OCI-LY3 (cell line): Measurements from ENCODE around the gene ZNF853.
"Not testable (repeated sequence)": the region's sequence is repeated elsewhere in the genome, so short reads cannot be mapped to it uniquely, and the experiment has no call there.

ENCODE experiments used
- H2AFZ ChIP-seq: fragments of 200-600, 300-600 bp; shearing (Covaris generic); 2 replicates; pipeline ENCODE4 v1.6.0; 2014; ENCODE audit warnings: antibody characterized with exemption, low read depth, low read length
- H3K27ac ChIP-seq: fragments of 200-600, 300-600 bp; sonication (generic); 2 replicates; pipeline ENCODE4 v1.5.1; 2014; ENCODE audit warnings: mild to moderate bottlenecking, low read length, moderate library complexity, mixed read lengths
- H3K27me3 ChIP-seq: fragments of 200-600, 300-600 bp; sonication (generic); 2 replicates; pipeline ENCODE4 v1.6.1; 2014; ENCODE audit warnings: low read depth, low read length, mixed read lengths
- H3K36me3 ChIP-seq: fragments of 200-600, 300-600 bp; sonication (generic); replicated peaks from 2 replicates; pipeline ENCODE3; 2014; ENCODE audit warnings: low read depth, low read length, mixed read lengths
- H3K4me1 ChIP-seq: fragments of 300-600, 200-600 bp; sonication (generic); 2 replicates; pipeline ENCODE4 v1.6.1; 2014; ENCODE audit warnings: low read length, mixed read lengths
- H3K4me2 ChIP-seq: fragments of 200-600, 300-600 bp; sonication (generic); 2 replicates; pipeline ENCODE4 v1.6.1; 2014; ENCODE audit warnings: low read length, mixed read lengths
- H3K4me3 ChIP-seq: fragments of 300-600, 200-600 bp; sonication (generic); 2 replicates; pipeline ENCODE4 v1.5.1; 2014; ENCODE audit warnings: antibody characterized with exemption, mild to moderate bottlenecking, low read length, moderate library complexity
- H3K79me2 ChIP-seq: fragments of 300-600, 200-600 bp; shearing (Covaris generic); 2 replicates; pipeline ENCODE4 v1.6.1; 2014; ENCODE audit warnings: mild to moderate bottlenecking, low read length, mixed read lengths
- H3K9ac ChIP-seq: fragments of 300-600, 200-600 bp; shearing (Covaris generic); 2 replicates; pipeline ENCODE4 v1.6.0; 2014; ENCODE audit warnings: mild to moderate bottlenecking, low read length, moderate library complexity
- H3K9me3 ChIP-seq: fragments of 200-600, 300-600 bp; shearing (Covaris generic); 2 replicates; pipeline ENCODE4 v1.6.1; 2014; ENCODE audit warnings: low read length, mixed read lengths; ENCODE audit not compliant: insufficient read depth
- H4K20me1 ChIP-seq: fragments of 200-600, 300-600 bp; sonication (generic); 2 replicates; pipeline ENCODE4 v1.6.1; 2016; ENCODE audit warnings: low read length, mixed read lengths; ENCODE audit not compliant: insufficient read depth
- EZH2phosphoT487 ChIP-seq: fragments of 200-600 bp; shearing (Covaris generic); IDR thresholded peaks from 2 replicates; pipeline ENCODE4 v1.6.1; 2018; ENCODE audit warnings: antibody characterized with exemption, mixed run types, low read depth
- TF ChIP-seq, protein P1 (sequence below): fragments of 200-600, 300-600 bp; sonication (generic); IDR thresholded peaks from 2 replicates; pipeline ENCODE4 v1.5.1; 2014; ENCODE audit warnings: antibody characterized with exemption, low read length, low read depth

ZNF853 gene

DNA sequence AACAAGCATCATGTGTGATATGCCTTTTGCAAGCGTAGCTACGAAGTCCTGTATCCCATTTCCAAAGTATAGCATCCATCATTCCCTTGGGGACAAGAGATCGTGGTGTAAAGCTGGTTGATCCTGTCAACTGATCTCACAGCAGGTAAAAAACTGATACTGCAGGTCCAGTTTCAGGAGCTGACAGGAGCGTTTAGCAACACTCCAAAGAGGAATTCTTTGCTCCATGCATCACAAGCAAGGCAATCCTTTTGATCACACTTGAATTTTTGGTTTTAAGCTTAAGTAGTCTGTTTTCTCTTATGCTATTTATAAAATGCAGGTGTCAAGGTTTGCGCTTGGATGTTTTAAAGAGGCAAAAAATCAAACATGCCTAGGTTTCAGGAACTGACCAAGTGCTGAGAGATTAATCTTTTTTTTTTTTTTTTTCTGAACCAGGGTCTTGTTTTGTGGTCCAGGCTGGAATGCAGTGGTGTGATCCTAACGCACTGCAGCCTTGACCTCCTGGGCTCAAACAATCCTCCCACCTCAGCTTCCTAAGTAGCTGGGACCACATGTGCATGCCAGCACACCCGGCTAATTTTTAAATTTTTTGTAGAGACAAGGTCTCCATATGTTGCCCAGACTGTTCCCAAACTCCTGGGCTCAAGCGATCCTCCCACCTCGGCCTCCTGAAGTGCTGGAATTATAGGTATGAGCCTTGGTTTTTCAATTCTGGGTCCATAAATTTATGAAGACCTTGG is 40.0 kb upstream of the ZNF853 start:
- H3K27ac ChIP-seq = no peak overlapping the region
- H3K4me1 ChIP-seq = peaks cover 5% of the 10 kb centered on the region; the same call in 1 of the 2 replicates
- H4K20me1 ChIP-seq = no peaks in the 10 kb centered on the region
- H3K9me3 ChIP-seq = no peaks in the 10 kb centered on the region
- no peak overlapping the region for H3K4me3 ChIP-seq
- H3K27me3 ChIP-seq = no peaks in the 10 kb centered on the region
- H3K36me3 ChIP-seq = no peaks in the 10 kb centered on the region
- peaks cover 12% of the 10 kb centered on the region; the same call in 1 of the 2 replicates for H3K79me2 ChIP-seq
- no peak overlapping the region for H3K9ac ChIP-seq
- H2AFZ ChIP-seq = no peak overlapping the region
- no peak overlapping the region for H3K4me2 ChIP-seq
- TF ChIP-seq, protein P1, sequence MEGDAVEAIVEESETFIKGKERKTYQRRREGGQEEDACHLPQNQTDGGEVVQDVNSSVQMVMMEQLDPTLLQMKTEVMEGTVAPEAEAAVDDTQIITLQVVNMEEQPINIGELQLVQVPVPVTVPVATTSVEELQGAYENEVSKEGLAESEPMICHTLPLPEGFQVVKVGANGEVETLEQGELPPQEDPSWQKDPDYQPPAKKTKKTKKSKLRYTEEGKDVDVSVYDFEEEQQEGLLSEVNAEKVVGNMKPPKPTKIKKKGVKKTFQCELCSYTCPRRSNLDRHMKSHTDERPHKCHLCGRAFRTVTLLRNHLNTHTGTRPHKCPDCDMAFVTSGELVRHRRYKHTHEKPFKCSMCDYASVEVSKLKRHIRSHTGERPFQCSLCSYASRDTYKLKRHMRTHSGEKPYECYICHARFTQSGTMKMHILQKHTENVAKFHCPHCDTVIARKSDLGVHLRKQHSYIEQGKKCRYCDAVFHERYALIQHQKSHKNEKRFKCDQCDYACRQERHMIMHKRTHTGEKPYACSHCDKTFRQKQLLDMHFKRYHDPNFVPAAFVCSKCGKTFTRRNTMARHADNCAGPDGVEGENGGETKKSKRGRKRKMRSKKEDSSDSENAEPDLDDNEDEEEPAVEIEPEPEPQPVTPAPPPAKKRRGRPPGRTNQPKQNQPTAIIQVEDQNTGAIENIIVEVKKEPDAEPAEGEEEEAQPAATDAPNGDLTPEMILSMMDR = no peak
- no peak for TF ChIP-seq EZH2phosphoT487

DNA sequence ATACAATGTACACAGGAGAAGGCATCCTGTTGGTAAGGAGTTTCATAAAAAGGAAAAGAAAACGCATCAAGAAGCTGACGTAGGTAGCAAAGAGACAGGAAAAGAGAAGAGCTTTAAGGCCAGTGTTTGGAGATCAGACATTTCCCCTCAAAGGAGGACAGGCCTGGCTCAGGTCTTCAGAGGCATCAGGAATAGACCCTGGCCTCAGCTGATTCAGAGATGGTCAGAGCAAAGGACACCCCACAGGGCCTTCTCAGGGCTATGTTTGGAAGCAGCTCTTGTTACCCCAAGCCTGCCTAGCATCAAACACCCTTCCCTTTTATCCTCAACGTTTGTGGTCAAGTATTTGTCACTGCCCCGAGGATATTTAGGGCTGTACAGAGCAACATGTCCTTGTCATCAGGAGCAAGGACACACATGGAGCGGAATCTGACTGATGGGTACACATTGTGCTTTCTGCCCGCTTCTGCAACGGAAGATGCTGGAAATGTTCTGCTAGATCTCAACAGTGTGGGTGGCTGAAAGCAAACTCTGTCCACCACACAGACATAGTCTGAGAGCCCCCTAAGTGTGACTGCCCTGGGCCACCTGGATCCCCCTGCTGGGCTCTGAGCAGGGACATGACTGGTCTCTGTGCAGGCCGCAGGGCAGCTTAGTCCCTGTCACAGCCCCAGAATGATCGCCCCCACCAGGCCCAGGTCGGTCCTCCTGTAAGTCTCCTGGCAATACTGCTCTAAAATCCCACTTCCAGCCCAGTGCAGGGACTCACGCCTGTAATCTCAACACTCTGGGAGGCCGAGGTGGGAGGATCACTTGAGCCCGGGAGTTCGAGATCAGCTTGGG is 39.2 kb upstream of the ZNF853 start:
- peak overlapping the region; percentile 51 for H3K4me2 ChIP-seq
- H3K27ac ChIP-seq = no peak overlapping the region
- no peak overlapping the region for H2AFZ ChIP-seq
- H3K27me3 ChIP-seq = no peaks in the 10 kb centered on the region
- peak overlapping the region; percentile 64 for H3K4me3 ChIP-seq
- TF ChIP-seq, protein P1 = no peak
- TF ChIP-seq EZH2phosphoT487 = no peak
- H4K20me1 ChIP-seq = no peaks in the 10 kb centered on the region
- no peak overlapping the region for H3K9ac ChIP-seq
- no peaks in the 10 kb centered on the region for H3K9me3 ChIP-seq
- peaks cover 10% of the 10 kb centered on the region for H3K4me1 ChIP-seq
- peaks cover 12% of the 10 kb centered on the region; the same call in 1 of the 2 replicates for H3K79me2 ChIP-seq
- H3K36me3 ChIP-seq = peaks cover 3% of the 10 kb centered on the region

DNA sequence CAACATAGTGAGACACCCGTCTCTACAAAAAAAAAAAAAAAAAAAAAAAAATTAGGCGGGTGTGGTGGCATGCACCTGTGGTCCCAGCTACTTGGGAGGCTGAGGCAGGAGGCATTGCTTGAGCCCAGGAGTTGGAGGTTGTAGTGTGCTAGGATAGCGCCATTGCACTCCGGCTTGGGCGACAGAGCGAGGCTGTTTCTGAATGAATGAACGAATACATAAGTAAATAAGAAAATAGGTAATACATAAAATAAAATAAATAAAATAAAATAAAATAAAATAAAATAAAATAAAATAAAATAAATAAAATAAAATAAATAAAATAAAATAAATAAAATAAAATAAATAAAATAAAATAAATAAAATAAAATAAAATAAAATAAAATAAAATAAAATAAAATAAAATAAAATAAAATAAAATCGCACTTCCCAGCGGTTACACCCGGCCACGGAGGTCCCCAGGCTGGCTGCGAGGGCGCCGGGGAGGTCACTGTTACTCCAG is 38.5 kb upstream of the ZNF853 start:
- not testable (repeated sequence) for H3K27ac ChIP-seq, H3K36me3 ChIP-seq, H2AFZ ChIP-seq, H3K27me3 ChIP-seq, H4K20me1 ChIP-seq, H3K9me3 ChIP-seq
- Histone ChIP-seq H3K4me3 (peak overlapping the region; percentile 91), H3K4me1 (peaks cover 15% of the 10 kb centered on the region), H3K79me2 (peaks cover 12% of the 10 kb centered on the region; the same call in 1 of the 2 replicates), H3K4me2 (peak overlapping the region; percentile 51), H3K9ac (peak overlapping the region; percentile 82; the same call in 1 of the 2 replicates)

DNA sequence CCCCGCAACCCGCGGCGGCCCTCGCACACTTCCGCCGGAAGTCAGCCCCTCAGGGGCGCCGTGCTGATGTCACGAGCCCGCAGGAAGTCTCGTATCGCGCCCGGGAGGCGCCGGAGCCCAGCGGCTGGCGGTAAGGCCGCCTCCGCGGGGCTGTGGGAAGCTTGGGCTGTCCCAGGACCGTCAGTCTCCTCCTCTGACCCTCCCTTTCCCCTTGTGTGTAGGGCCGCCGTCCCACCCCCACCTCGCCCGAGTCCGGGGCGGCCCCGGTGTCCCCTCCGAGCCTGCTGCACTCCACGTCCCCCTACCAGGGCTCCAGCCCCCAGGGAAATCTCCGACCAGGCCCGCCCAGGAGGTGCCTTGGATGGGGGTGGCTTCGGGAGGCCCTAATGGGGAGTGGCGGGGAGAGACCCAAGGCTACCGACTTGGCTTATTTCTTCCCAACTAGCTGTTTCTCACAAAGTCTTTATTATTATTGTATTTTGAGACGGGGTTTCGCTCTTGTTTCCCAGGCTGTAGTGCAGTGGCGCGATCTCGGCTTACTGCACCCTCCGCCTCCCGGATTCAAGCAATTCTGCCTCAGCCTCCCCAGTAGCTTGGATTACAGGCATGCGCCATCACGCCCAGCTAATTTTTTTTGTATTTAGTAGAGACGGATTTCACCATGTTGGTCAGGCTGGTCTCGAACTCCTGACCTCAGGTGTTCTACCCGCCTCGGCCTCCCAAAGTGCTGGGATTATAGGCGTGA is 37.9 kb upstream of the ZNF853 start, which contains the start of gene ZDHHC4:
TSS of gene ZDHHC4 (plus strand) at position 86 of the 745 bp plus-strand sequence. CDS start 3,108 bp downstream, outside the sequence.
- no peaks in the 10 kb centered on the region for H4K20me1 ChIP-seq
- H3K9me3 ChIP-seq = no peaks in the 10 kb centered on the region
- peaks cover 12% of the 10 kb centered on the region; the same call in 1 of the 2 replicates for H3K79me2 ChIP-seq
- peak within 1 kb of the TSS; percentile 59 for H3K4me2 ChIP-seq
- peaks cover 18% of the 10 kb centered on the region for H3K4me1 ChIP-seq
- H3K36me3 ChIP-seq = peaks cover 12% of the 10 kb centered on the region
- H2AFZ ChIP-seq = no peak within 1 kb of the TSS
- H3K27me3 ChIP-seq = no peaks in the 10 kb centered on the region
- TF ChIP-seq EZH2phosphoT487 = no peak
- TF ChIP-seq, protein P1 = no peak
- peak within 1 kb of the TSS; percentile 91 for H3K4me3 ChIP-seq
- peak within 1 kb of the TSS; percentile 74 for H3K27ac ChIP-seq
- peak within 1 kb of the TSS; percentile 82 for H3K9ac ChIP-seq
